Astrocyte (in vitro differentiated cells and primary cell): Measurements from ENCODE around the gene VSTM5.

Source experiments
- EZH2 ChIP-seq: IDR thresholded peaks from 2 replicates; pipeline ENCODE4 v1.6.1; 2012; ENCODE audit warnings: mild to moderate bottlenecking, low read length, inconsistent platforms; ENCODE audit not compliant: insufficient read depth
- TF ChIP-seq, protein P1 (sequence below): IDR thresholded peaks from 2 replicates; pipeline ENCODE4 v1.5.1; 2011; ENCODE audit warnings: low read depth, mild to moderate bottlenecking, inconsistent platforms, low read length, moderate library complexity; ENCODE audit not compliant: insufficient read depth

DNA sequence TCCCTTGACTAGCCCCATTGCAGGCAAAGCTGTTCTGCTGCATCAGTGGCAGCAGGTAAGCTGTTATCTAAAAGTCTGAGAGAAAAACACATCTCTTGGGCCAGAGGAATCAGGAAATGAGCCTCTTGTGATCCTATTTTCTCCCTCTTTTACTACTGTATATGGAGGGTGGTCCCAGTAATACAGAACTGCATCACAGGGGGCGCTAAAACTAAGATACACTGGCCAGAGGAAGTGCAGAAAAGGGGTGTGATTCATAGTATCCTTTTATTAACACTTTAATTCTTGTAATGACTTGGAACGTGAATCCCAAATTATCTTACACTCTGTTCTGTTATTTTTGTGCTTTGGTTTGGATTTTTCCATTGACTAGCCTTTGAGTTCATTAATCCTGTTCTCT lies 75.1 kb downstream of the VSTM5 start:
- TF ChIP-seq, protein P1, sequence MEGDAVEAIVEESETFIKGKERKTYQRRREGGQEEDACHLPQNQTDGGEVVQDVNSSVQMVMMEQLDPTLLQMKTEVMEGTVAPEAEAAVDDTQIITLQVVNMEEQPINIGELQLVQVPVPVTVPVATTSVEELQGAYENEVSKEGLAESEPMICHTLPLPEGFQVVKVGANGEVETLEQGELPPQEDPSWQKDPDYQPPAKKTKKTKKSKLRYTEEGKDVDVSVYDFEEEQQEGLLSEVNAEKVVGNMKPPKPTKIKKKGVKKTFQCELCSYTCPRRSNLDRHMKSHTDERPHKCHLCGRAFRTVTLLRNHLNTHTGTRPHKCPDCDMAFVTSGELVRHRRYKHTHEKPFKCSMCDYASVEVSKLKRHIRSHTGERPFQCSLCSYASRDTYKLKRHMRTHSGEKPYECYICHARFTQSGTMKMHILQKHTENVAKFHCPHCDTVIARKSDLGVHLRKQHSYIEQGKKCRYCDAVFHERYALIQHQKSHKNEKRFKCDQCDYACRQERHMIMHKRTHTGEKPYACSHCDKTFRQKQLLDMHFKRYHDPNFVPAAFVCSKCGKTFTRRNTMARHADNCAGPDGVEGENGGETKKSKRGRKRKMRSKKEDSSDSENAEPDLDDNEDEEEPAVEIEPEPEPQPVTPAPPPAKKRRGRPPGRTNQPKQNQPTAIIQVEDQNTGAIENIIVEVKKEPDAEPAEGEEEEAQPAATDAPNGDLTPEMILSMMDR, result peak; percentile 19
- TF ChIP-seq EZH2, result no peak
